K562 (cell line): ENCODE data around the gene B4GALNT4. TPM values are rescaled to one million over a fixed set of nuclear protein-coding genes. Genes with fewer than 3 reads are reported as not detected.

ENCODE experiments used
- BRF2 ChIP-seq: IDR thresholded peaks from 3 replicates; pipeline ENCODE4 v1.6.1; 2011; ENCODE audit warnings: borderline replicate concordance, mild to moderate bottlenecking; ENCODE audit not compliant: insufficient read length, insufficient read depth
- DPF2 ChIP-seq: fragments of 450-650 bp; IDR thresholded peaks from 2 replicates; pipeline ENCODE4 v1.6.1; 2016
- GTF3C2 ChIP-seq: IDR thresholded peaks from 3 replicates; pipeline ENCODE4 v1.6.1; 2011; ENCODE audit warnings: borderline replicate concordance, mild to moderate bottlenecking, moderate library complexity; ENCODE audit not compliant: insufficient read length; ENCODE audit errors: extremely low read depth
- HES1 ChIP-seq: fragments of 450-650 bp; IDR thresholded peaks from 2 replicates; pipeline ENCODE4 v1.6.1; 2016; ENCODE audit warnings: low read depth, mild to moderate bottlenecking, moderate library complexity
- OTX1 ChIP-seq: fragments of 450-650 bp; formaldehyde crosslinking; IDR thresholded peaks from 2 replicates; pipeline ENCODE4 v1.4.0; 2022; ENCODE audit warnings: mild to moderate bottlenecking
- SMAD1 ChIP-seq: fragments of 150-350 bp; IDR thresholded peaks from 2 replicates; pipeline ENCODE4 v1.6.1; 2014; ENCODE audit warnings: low read length, low read depth; ENCODE audit not compliant: partially characterized antibody
- SMARCA5 ChIP-seq: fragments of 450-650 bp; IDR thresholded peaks from 2 replicates; pipeline ENCODE4 v1.6.1; 2016
- SRSF9 ChIP-seq: fragments of 200-400 bp; formaldehyde crosslinking; IDR thresholded peaks from 2 replicates; pipeline ENCODE4 v1.6.1; 2017; ENCODE audit warnings: low read depth, low read length, borderline replicate concordance
- TFAP4 ChIP-seq: sonication (generic); formaldehyde crosslinking; IDR thresholded peaks from 2 replicates; pipeline ENCODE4 v1.8.0; 2022; ENCODE audit warnings: missing genetic modification reagents, mild to moderate bottlenecking, moderate library complexity, borderline replicate concordance
- ZBTB2 ChIP-seq: fragments of 450-650 bp; IDR thresholded peaks from 2 replicates; pipeline ENCODE4 v1.6.1; 2016; ENCODE audit warnings: antibody characterized with exemption
- ZFP1 ChIP-seq: fragments of 450-650 bp; formaldehyde crosslinking; IDR thresholded peaks from 2 replicates; pipeline ENCODE4 v1.4.0; 2020; ENCODE audit warnings: mild to moderate bottlenecking, mixed read lengths
- ZNF224 ChIP-seq: sonication (generic); formaldehyde crosslinking; IDR thresholded peaks from 2 replicates; pipeline ENCODE4 v1.8.0; 2022; ENCODE audit warnings: mild to moderate bottlenecking, missing genetic modification reagents
- ZNF445 ChIP-seq: fragments of 250-450 bp; sonication (Bioruptor Pico); IDR thresholded peaks from 2 replicates; pipeline ENCODE4 v1.4.0; 2020; ENCODE audit warnings: low read depth, mild to moderate bottlenecking, moderate library complexity
- ZNF717 ChIP-seq: fragments of 250-450 bp; sonication (Bioruptor Pico); IDR thresholded peaks from 2 replicates; pipeline ENCODE4 v1.5.0; 2021
- ZSCAN29 ChIP-seq: fragments of 450-650 bp; IDR thresholded peaks from 2 replicates; pipeline ENCODE4 v1.6.1; 2017
- polyA plus RNA-seq, 8 experiments: library from polyadenylated mRNA; depleted of rRNA in 4 of 8; stranded (reverse) in 5 of 8; unstranded in 3 of 8; fragments of >200 nt; fragmentation: Nextera tagmentation in 2 of 8; fragmentation: Illumina TruSeq in 1 of 8; extraction: Ambion mirVana in 2 of 8; extraction: Trizol in 1 of 8; gene quantifications; 2 replicates each; pipeline versions ENCODE4 v1.2.1 to v1.2.3, GENCODE V29; 2011 to 2014; ENCODE audit warnings: inconsistent platforms in 1 of 8, missing spikeins in 1 of 8
- total RNA-seq, 7 experiments: library from RNA; depleted of rRNA in 6 of 7; stranded (reverse); fragments of >200 nt in 6 of 7; fragmentation: Illumina TruSeq in 2 of 7; extraction: Trizol in 2 of 7; gene quantifications; 2 replicates each; pipeline versions ENCODE4 v1.2.1 to v1.2.3, GENCODE V29; 2011 to 2021; ENCODE audit warnings: low replicate concordance in 1 of 7

B4GALNT4 gene
- total and polyA plus RNA-seq, 9 of the 15 experiments (the other 6 are each of a cell fraction or from before 2014, with no cell fraction given): 0.20 to 37.1 (median 10.8) TPM; not detected in 1

- TF ChIP-seq GTF3C2 (no peak), OTX1 (CRISPR knock-in tag) (no peak), ZSCAN29 (no peak), SMAD1 (no peak), ZNF224 (no peak), BRF2 (no peak), TFAP4 (CRISPR knock-in tag) (peak; percentile 21; the same call in 1 of the 2 replicates), HES1 (no peak), SRSF9 (no peak), ZBTB2 (0 out of 2 replicates have a peak, but pooled peaks have one; percentile 16), DPF2 (peak; percentile 48), ZFP1 (CRISPR knock-in tag) (no peak), ZNF445 (no peak), SMARCA5 (no peak), ZNF717 (CRISPR knock-in tag) (no peak)
Observed at GRCh38 chr11:335779-336658, 33.3 kb upstream of the B4GALNT4 start (continued).
